HG03175 (cell line): ENCODE measurements around the gene SSBP2.
"Not testable (repeated sequence)": the region's sequence is repeated elsewhere in the genome, so short reads cannot be mapped to it uniquely, and the experiment has no call there.

ENCODE experiments used
- ATAC-seq: cut with Tn5 transposase; IDR thresholded peaks from one replicate; pipeline ENCODE4 v1.9.1; 2021; ENCODE audit warnings: mild to moderate bottlenecking, moderate library complexity; ENCODE audit not compliant: unreplicated experiment

SSBP2 gene

DNA sequence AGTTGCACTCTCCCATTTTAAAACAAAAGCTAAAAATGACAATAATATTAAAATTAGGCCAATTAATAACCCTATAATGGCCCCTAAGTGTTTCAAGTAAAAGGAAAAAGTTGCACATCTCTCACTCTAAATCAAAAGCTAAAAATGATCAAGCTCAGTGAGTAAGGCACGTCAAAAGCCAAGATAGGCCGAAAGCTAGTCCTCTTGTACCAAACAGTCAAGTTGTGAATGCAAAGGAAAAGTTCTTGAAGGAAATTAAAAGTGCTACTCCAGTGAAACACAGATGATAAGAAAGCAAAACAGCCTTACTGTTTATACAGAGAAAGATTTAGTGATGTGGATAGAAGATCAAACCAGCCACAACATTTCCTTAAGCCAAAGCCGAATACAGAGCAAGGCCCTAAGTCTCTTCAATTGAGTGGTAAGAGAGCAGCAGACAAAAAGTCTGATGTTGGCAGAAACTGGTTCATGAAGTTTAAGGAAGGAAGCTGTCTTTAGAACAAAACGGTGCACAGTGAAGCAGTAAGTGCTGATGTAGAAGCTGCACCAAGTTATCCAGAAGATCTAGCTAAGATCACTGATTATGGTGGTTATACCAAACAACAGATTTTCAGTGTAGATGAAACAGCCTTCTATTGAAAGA, 212.9 kb downstream of the SSBP2 start:
- ATAC-seq, result no peak

DNA sequence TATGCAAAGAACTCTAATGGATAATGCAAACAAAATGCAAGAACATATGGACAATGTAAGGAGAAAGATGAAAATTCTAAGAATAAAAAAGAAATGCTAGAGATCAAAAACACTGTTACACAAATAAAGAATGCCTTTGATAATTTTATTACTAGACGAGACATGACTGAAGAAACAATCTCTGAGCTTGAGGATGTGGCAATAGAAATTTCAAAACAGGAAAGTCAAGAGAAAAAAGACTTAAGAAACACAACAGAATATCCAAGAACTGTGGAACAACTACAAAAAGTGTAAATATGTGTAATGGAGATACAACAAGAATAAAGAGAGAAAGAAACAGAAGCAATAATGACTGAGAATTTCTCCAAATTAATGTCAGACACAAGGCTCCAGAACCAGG, 216.5 kb downstream of the SSBP2 start:
- no peak for ATAC-seq

DNA sequence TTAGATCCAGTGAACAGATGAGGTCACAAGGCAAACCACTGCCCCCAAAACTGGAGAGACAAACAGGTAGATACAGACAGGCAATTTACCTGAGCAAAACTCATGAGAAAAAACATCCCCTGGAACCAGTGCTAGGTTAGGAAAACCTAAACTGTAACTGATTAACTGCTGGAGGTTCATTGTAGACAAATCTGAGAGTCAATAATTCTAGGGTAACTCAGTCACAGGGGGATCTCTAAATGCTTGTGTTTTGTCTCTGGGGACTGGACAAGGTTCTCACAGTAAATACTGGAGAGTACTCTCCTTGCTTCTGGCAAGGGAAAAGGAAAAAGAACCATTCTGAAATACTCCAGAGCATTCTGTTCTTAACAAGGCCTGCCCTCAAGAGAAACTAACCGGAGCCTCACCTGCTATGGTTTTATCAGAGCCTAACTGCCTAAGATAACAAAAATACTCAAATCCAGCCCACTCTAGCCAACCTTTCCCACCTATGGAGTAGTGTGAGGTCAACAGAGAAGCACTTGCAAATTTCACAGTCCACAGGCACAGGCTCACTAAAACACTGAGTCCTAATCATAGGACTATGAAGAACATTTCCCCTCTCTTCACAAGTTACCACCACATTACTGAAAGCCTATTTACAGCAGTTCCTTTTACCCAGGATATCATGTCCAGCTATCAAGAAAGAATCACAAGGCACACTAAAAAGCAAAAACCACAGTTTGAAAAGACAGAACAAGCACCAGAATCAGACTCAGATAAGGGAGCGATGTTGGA, 217.1 kb downstream of the SSBP2 start:
- no peak for ATAC-seq

DNA sequence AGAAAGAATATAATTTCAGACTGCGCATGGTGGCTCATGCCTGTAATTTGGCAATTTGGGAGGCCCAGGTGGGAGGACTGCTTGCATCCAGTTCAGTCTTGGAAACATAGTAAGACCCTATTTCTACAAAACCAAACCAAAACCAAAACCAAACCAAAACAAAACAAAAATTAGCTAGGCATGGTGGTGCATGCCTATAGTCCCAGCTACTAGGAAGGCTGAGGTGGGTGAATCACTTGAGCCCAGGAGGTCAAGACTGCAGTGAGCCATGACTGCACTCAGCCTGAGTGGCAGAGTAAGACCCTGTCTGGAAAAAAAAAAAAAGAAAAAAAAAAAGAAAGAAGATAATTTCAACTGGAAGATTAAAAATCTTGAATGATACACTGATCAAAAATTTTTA, 220.0 kb downstream of the SSBP2 start:
- ATAC-seq, result no peak

DNA sequence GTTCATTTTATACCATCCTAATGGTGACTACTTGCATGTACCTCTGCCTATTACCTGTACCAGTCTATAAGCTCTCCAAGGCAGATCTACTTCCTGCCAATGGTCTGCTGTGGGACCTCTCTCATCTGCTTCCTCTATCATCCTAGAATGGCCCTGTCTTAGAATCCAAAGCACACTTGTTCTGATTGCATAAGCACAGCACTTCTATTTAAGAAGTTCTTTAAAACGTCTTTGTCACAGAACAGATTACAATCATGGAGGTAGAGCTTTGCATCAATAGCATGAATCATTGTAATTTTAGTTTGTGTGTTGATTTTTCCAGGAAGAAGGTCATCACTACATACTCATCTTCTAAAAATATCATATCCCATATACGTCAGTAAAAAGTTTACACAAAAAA, 225.2 kb downstream of the SSBP2 start:
- ATAC-seq, result no peak

DNA sequence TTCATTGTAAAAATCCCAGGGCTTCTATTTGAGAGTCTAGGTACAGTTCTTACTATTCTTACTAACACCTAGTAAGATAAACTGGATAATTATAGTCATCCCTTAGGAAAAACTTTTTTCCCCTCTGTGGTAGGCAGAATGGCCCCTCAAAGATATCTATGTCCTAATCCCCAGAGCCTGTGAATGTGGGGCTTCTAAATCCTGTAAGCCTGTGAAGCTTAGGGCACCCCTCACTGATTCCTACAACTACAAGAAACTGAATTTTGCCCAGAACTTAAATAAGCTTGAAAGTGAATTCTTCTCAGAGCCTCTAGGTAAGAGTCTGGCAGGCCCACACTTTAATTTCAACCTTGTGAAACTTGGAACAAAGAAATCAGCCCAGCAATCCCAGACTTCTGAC, 226.9 kb downstream of the SSBP2 start:
- no peak for ATAC-seq

DNA sequence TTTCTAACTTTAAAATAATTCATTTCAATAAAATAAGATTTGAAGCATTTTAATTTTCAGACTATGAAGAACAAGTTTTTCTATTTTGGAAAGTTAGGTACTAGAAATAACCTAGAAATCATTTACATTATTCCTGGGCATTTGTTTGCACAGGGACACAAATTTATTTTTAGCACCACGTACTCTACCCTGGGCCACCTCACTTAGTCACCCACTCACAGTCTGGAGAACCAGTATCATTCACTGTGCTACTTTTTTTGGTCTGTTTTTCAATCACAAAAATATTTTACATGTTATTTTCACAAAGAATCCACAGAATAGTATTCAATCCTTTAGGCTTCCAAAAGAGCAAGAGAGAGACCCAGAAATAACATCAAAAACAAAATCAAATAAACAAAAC, 228.3 kb downstream of the SSBP2 start:
- no peak for ATAC-seq

DNA sequence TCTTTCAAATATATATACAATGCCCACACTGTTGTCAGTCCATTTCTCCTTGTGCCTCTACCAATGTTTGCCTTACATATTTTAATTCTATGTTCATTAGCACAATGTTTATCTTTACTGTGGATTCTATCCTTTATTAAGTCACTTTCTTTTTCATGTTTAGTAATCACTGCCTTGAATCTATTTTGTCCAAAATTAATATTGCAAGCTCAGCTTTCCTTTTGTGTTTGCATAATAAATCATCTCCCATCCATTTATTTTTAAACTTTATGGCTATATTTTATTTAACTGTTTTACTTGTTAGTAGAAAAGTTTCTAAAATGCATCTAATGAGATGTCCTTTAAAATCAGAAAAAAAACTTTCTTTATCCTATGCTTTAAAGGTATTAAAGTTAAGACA, 230.1 kb downstream of the SSBP2 start:
- ATAC-seq, result no peak

DNA sequence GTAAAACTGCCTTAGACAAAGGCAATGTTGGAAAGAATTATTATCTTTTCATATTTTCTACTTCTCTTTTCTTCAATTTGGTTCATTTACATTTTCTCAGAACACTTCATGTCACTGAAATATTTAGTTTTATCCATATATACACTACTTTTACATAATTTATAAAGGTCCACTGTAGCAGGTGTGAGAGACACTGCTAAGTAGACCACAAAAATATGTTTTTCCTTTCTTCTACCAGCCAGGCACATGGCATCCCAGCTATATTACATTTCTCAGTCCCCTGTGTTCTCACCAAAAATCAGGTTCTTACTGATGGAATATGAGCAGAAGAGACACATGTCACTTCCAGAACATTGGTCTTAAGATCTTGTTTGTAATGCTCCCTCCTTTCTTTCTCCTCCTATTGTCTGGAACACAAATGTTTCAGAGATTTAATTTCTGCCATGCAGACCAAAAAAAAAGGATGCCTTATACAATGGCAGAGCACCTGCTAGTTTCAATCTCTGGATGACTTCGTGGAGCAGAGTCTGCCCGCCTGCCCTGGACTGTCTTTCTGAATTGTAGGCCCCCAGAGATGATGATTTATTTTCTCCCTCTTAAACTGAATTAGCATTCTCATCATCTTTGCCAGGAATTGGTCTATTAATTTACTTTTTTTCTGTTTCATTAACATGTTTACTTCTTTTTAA, 231.5 kb downstream of the SSBP2 start:
- no peak for ATAC-seq

DNA sequence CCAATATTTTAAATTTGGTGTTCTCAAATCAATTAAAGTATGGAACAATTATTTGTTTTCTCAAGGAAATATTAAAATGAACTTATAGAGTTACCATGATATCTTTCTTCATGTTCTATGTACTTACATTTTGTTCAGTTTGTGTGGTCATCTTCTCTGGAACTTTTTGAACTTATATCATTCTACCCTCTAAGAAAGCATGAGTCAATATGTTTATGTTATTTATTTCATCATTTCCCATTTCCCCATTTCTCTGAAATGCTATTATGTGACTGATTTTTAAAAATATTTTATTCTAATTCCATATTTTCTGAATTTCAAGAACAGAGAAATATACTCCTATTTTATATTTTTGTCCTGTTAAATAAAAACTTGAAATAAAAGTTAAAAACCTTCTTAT, 233.4 kb downstream of the SSBP2 start:
- no peak for ATAC-seq

DNA sequence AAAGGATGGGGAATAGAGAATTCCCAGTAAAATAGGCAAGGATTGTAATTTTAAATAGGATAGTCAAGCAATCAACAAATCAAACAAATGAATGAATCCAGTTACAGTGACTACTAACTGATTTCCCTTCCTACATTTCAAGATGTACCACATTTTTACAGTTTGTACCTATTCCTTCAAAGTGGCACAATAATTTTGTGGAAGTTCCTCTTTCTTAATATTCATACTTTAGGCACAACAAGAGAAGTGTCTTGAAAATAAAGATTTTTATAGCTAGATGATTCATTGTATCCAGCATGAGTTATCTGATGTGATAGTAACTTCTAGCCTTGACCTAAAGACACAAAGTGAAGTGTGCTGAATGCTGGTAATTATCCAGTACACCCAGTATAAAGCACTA, 234.8 kb downstream of the SSBP2 start:
- ATAC-seq, result no peak

DNA sequence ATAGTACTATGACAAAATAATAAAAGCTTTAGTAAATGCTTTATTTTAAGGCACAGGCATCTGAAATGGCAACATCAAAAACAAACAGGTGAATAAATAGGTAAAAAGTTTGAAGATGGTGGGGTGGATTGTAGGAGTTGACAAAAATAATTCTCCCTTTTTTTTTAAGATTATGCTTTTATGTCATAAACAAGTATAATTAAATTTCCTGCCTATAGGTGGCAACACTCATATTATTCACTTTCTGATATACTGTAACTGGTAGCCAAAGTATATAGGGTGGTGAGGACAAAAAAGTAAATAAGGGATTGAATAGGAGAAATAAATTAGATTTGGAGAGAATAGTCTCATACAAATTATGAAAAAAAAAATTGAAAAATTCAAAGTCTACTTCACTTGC, 236.9 kb downstream of the SSBP2 start:
- ATAC-seq, result no peak

DNA sequence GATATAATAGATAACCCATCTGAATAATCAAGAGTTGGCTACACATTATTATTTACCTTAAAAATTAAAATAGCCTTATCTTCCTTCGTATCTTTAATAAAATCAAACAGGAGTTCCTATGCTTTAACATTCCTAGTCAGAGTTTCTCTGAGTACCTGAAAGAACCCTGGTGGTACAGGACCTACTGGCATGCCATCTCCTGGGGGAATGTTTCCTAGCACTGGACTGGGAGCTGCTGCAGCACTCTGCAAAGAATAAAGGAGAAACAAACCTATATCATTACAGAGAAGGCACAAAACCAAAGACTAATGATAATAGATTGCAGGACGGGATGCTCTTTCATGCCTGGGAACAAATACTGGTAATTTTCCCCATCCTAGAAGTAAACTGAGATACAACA, 237.4 kb downstream of the SSBP2 start:
- no peak for ATAC-seq

DNA sequence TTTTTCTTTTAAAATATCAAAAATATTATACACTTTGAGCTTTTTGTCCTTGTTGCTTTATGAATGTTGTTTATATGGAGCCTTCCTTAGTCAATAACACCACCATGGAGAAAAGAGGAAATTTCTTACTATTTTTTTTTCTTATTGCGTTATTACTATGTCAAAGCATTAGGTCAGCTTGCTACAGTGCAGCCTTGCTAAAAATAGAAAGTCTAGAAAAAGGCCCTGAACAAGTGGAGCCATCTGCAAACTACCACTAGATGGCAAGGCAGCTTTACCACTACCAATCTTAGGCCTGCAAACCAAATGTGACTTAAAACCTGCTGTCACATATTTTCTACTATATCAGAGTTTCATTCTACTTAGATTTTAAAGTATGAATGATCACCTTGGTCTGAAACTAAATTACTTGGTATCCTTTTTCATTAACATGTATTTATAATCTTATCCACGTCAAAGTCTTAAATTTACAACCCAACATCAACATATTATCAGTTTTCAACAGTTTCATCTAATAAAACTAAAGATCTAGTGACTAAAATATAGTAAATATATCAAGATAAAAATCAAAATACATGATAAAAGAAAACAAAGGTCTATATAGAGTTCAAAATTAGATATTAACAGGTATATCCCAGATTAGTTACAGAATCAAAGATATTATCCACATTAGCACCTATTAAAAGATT, 243.9 kb downstream of the SSBP2 start:
- ATAC-seq, result peak; percentile 100

DNA sequence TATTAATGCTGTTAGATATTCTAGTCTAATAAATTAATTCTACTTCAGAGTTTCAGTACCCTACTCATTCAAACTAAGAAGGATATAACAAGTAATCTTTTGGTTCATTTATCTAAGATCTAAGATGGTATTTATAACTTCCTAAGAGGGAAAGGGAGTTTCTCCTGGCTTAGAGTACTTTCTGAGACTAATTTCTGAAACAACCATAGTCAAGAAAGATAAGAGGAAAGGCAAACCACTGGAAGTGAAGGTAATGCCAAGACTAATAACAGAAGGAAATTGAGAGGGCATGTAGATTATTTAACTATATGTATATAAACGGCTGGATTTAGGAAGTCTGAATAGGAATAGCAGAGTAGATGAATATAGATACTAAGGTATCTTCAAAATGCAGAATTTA, 244.5 kb downstream of the SSBP2 start:
- no peak for ATAC-seq

DNA sequence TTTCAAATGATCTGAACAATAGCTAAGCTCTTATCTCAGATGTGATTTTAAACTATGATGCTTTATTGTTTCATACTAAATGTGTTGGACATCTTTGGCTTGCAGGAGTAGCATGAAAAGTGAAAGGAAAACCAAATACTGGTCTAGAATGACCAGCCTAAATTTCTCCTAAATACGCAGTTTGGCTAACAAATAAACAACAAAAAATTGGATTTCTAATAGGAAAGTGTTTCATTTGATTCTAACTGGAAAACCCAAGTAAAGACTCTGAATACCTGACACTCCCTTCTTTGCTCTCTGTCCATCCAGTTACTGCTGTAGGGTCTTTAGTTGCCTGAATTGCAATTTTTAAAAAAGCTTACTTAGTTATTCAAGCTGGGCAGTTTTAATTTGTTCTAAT, 245.2 kb downstream of the SSBP2 start:
- no peak for ATAC-seq

DNA sequence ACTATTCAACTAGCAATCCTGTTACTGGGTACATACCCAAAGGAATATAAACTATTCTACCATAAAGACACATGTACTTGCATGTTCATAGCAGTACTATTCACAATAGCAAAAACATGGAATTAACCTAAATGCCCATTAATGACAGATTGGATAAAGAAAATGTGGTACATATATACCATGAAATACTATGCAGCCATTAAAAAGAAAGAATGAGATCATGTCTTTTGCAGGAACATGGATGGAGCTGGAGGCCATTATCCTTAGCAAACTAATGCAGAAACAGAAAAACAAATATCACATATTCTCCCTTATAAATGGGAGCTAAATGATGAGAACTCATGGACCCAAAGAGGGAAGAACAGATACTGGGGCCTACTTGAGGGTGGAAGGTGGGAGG, 247.3 kb downstream of the SSBP2 start:
- ATAC-seq, result not testable (repeated sequence)

DNA sequence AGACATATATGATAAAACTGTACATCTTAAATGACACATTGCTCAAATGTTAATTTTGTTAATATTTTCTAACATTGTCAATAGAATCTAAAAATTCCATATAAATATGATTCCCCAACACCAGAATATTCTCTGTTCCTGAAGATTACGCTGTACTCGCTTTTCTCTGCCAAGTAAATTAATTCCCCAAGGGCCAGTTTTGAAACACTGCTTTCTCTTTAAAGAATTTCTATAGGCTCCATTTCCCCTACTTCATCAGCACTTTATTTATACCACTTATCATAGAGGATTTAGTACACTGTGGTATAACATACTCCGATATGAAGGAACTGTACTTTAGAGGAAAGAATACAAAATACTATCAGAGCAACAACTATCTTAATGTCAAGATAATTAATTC, 255.6 kb downstream of the SSBP2 start:
- ATAC-seq, result no peak

DNA sequence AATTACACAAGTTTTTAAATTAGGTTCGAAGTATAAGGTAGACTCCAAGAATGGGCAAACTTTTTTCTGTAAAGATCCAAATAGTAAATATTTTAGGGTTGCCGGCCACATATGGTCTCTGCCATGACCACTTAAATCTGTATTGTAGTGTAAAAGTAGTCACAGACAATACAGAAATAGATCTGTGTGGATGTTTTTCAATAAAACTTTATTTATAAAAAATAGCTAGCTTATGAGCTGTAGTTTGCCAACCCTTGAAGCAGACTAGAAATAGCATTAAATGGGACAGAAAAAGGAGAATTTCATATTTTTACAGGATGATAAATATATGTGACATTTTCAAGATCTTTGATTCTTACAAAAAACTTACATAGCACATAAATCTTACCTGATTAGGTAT, 262.0 kb downstream of the SSBP2 start:
- ATAC-seq, result no peak

DNA sequence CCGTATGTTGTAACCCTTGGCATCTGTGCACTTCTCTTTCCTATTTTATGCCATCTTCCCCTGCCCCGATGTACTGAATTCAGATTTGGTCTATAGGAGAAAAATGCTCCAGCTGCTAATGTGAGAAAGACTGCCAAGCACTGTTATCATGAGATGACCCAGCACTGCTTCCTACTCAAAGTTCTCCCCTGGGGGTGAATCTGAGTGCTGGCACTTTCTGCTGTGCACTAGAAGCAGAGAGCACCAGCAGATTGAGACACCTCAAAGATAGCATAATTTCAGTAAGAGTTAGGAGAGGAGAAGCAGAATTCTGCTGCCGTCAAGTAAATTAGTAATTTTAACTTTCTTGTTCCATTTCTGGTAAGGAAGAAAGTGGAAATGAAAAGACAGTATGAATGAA, 264.2 kb downstream of the SSBP2 start:
- no peak for ATAC-seq

DNA sequence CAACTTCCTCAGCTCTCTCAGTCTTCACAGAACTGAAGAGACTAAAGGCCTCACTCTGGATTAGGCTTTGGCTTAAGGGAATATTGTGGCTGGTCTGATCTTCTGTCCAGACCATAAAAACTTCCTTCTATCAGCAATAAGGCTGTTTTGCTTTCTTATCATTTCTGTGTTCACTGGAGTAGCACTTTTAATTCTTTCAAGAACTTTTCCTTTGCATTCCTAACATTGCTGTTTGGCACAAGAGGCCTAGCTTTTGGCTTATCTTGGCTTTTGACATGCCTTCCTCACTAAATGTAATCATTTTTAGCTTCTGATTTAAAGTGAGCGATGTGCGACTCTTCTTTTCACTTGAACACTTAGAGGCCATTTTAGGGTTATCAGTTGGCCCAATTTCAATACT, 268.3 kb downstream of the SSBP2 start:
- ATAC-seq, result no peak

DNA sequence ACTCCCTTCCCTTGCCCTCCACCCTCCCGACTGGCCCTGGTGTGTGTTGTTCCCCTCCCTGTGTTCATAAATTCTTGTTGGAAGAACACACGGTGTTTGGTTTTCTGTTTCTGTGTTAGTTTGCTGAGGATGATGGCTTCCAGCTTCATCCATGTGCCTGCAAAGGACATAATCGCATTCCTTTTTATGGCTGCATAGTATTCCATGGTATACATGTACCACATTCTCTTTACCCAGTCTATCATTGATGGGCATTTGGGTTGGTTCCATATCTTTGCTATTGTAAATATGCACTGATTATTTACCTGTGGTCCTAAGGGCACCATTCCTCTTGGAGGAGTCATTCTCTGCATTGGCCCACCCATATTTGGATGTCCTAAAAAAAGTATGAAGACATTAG, 277.5 kb downstream of the SSBP2 start:
- ATAC-seq, result not testable (repeated sequence)
